ENCODE measurements around the gene HOMER3.

GRCh38 chr19:18928018-18928805, 12.8 kb downstream of the HOMER3 start:
- TF ChIP-seq CTCF (IDR thresholded peaks at IDR 0.05) (no peak), POLR2A (IDR thresholded peaks at IDR 0.05) (no peak)
